IPS-18c (cell line): ENCODE measurements around the gene ARVCF.

Experiments used
- H3K4me3 ChIP-seq: 2 replicates; pipeline ENCODE4 v1.7.0; 2013; ENCODE audit warnings: low read depth, mild to moderate bottlenecking, low read length, moderate library complexity; ENCODE audit not compliant: insufficient read depth
- H3K9me3 ChIP-seq: one replicate; pipeline ENCODE4 v1.6.1; 2013; ENCODE audit warnings: mild to moderate bottlenecking, low read length, moderate library complexity; ENCODE audit not compliant: control insufficient read depth, insufficient read depth

ARVCF gene

DNA sequence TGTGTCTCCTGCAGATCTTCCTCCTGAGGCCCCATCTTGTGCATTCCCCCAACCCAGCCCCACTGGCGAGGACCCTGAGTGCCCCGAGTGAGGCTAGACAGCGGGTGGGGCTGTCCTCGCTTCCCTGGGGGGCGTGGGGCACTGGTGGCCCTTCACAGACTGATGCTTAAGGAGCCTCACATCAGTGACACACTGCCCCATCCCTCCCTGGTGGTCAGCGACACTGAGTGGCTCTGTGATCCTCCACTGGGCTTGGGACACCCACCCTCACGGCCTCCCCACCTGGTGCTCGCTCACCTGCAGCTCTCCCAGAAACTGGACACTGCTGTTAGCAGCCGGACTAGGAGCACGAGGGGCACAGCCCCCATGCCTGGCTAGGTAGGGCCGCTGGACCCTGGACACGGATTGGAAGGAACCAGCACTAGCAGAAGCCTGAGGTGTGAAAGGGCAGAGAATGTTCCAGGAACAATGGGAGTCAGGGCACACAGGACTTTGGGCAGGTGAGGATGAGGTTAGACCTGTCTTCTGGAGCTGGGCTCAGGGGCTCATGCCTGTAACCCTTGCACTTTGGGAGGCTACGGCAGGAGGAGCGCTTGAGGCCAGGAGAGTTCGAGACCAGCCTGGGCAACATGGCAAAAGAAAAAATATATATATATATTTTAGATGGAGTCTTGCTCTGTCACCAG is 51.8 kb downstream of the ARVCF start:
- H3K4me3 ChIP-seq, result no peak overlapping the region
- H3K9me3 ChIP-seq, result no peaks in the 10 kb centered on the region

DNA sequence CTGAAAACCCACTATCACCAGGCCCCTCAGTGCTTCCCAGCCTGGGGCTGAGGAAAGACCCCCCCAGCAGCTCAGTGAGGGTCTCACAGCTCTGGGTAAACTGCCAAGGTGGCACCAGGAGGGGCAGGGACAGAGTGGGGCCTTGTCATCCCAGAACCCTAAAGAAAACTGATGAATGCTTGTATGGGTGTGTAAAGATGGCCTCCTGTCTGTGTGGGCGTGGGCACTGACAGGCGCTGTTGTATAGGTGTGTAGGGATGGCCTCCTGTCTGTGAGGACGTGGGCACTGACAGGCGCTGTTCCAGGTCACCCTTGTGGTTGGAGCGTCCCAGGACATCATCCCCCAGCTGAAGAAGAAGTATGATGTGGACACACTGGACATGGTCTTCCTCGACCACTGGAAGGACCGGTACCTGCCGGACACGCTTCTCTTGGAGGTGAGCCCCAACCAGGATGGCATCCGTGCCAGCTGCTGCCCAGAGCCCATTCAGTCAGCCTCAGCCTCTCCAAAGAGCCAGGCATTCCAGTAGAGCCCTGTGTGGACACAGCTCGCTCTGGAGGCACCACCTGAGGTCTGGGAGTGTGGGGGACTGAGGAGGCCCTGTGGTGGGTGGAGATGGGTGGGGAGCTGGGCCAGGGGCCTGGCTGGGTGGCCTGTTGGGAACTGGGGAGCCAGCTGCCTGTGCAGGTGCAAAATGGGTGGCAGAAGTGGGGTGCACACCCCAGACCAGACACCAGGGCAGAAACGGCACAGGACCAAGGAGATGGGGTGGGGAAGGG is 52.6 kb downstream of the ARVCF start:
- Histone ChIP-seq H3K9me3 (no peaks in the 10 kb centered on the region), H3K4me3 (no peak overlapping the region)

DNA sequence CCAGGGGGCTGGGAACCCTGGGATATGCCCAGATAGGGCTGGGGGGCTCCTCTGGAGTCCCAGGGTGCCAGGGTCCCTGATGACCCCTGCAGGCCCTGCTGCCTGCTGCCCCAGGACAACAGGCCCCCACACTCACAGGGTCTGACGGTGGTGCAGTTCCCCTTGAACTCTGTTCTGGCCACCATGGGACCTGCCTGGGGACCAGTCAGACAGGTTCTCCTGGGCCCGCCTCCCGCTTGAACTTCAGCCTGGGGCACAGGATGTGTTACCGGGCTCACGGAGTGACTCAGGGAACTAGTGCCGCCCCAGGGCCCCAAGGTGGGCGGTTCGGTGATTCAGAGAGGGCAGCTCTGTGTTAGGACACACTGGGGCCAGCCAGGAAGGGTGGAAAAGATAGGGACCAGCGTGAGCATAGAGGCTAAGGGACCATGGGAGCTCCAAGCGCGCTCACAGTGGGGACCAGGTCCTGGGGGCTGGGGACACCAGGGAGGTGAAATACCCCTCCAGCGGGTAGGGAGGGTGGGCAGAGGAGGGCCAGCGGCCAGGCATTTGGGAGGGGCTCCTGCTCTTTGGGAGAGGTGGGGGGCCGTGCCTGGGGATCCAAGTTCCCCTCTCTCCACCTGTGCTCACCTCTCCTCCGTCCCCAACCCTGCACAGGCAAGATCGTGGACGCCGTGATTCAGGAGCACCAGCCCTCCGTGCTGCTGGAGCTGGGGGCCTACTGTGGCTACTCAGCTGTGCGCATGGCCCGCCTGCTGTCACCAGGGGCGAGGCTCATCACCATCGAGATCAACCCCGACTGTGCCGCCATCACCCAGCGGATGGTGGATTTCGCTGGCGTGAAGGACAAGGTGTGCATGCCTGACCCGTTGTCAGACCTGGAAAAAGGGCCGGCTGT is 53.5 kb downstream of the ARVCF start:
- H3K4me3 ChIP-seq, result no peak overlapping the region
- no peaks in the 10 kb centered on the region for H3K9me3 ChIP-seq

DNA sequence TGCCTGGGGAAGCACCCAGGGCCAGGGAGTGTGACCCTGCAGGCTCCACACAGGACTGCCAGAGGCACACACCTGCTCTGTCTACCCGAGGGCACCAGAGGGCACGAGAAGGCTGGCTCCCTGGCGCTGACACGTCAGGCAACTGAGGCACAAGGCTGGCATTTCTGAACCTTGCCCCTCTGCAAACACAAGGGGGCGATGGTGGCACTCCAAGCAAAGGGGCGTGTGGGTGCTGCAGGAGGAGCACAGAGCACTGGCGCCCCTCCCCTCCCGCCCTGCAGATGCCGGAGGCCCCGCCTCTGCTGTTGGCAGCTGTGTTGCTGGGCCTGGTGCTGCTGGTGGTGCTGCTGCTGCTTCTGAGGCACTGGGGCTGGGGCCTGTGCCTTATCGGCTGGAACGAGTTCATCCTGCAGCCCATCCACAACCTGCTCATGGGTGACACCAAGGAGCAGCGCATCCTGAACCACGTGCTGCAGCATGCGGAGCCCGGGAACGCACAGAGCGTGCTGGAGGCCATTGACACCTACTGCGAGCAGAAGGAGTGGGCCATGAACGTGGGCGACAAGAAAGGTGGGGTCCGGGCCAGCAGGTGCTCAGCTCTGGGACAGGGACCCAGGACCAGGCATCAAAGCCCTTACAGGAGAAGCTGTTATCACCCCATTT is 54.2 kb downstream of the ARVCF start:
- no peak overlapping the region for H3K4me3 ChIP-seq
- H3K9me3 ChIP-seq, result no peaks in the 10 kb centered on the region

DNA sequence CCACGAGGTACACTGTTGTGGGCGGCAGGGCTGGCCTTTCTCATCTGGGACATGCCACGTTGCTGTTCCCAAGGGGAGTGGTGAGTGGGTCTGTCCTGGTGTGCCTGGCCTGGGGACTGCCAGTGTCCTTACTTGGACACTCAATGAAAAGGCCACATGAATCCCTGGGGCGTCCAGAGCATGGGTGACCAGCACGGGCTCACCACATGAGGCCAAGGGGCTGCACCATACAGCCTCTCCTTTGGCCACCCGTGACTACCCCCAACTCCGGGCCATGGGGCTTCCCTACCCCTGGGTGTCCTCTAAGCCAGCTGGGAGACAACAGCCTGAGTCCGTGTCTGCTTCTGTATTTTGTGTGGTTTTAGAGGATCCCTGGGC is 54.8 kb downstream of the ARVCF start:
- no peak overlapping the region for H3K4me3 ChIP-seq

DNA sequence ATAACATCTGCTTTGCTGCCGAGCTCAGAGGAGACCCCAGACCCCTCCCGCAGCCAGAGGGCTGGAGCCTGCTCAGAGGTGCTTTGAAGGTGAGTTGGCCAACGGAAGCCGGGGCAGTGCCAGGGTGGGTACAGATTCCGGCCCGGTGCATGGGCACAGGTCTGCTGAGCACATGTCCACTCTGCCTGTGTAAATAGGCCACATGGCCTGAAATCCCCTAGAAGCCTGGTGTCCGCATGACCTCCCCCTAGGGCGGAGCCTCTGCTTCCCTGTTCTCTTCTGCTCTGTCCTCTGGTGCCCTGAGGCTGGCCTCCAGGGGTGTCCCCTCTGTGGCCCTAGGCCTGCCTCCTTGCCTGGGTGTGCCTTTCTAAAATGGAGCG is 55.4 kb downstream of the ARVCF start:
- Histone ChIP-seq H3K4me3 (no peak overlapping the region), H3K9me3 (no peaks in the 10 kb centered on the region)

More for the DNA sequence above, 54.8 kb downstream of the ARVCF start:
- H3K9me3 ChIP-seq, result no peaks in the 10 kb centered on the region

DNA sequence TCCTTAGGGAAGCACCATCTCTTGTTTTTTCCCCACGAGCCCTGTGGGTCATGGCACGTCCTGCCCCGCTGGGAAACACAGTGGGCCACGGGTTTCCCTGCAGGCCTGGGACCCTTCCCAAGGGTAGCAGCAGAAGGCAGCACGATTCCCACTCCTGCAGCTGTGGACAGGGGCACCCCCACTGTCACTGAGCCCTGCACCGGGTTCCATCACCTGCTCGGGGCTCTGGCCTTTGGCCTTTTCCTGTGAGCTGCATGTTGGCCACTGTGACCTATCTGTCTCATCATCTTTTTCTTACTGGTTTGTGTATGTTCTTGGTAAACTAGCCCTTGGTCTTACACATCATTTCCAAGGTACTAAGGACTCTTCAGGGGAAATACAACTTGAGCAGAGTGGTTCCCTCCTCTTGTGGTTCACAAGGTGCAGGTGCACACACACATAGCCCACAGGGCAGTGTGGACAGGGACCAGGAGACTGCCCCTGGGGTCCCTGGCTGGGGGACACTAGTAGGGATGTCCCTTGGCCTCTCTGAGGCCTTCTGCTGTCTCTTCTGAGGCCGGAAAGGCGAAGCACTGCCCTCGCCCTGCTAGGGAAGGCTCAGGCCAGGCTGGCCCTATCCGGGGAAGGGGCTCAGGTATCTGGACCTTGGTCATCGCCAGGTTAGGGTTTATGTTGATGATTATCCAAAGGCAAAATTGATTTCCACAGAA is 56.0 kb downstream of the ARVCF start:
- no peak overlapping the region for H3K4me3 ChIP-seq
- H3K9me3 ChIP-seq, result no peaks in the 10 kb centered on the region

DNA sequence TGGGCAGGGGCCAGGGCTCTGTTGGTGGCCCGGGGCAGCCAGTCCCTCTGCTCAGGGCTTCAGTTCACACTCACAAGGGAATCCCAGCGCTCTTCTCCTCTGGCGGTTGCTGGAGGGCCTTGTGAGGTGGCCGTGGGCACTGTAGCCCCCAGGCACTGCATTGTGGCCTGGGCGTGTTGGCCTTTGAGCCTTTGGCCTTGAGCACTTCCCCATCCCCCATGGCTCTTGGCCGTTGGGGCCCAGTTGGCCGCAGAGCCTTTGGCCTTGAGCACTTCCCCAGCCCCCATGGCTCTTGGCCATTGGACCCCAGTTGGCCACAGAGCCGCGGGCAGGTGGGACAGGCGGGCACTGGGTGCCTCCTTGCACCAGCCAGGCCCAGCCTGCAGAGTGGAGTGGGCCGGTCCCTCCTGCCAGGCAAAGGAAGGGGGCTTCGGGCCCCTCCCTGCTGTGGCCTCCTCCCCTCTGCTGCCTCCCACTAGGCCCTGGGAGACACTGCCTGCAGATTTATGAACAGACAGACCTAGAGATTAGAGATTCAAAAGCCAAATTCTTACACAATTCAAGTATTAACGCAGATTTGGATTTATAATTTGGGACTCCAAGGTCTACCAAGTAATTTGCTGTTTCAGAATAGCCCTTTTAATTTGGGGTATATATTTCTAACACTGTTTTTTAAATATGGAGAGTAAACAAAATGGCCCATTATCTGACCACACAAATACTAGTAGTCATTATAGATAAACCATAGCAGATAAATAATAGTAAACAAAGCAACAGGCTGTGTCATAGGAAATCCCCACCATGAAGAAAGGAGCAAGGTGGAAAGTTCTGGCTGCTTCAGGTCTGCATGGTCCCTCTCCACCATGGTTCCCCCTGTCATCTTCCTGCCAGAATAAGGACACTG is 56.8 kb downstream of the ARVCF start:
- H3K4me3 ChIP-seq, result no peak overlapping the region
- H3K9me3 ChIP-seq, result no peaks in the 10 kb centered on the region

DNA sequence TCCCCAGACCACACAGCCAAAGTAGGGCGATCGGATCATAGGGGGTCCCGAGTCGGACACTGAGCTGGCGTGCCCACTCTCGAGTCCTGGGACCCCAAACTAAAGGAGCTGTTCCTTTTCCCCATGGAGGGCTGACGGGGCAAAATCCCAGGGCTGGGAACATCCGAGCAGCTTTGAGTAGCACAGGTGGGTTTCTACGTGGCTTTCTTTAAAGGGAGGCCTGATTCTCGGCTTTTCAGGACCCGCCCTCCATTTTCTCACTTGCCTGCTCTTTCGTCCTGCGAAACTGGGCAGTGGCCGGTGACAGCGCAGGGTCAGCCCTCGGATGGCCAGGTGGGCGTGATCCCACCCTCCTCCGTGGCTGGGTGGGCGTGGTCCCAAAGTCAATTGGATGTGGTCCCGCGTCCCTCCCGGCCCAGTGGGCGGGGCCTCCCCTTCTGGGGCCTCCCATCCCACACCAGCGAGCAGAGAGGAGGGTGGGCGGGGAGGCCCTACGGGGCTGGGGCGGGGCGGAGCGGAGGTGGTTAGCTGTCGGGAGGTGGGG is 57.5 kb downstream of the ARVCF start:
- H3K4me3 ChIP-seq, result peak overlapping the region; percentile 47
- no peaks in the 10 kb centered on the region for H3K9me3 ChIP-seq

DNA sequence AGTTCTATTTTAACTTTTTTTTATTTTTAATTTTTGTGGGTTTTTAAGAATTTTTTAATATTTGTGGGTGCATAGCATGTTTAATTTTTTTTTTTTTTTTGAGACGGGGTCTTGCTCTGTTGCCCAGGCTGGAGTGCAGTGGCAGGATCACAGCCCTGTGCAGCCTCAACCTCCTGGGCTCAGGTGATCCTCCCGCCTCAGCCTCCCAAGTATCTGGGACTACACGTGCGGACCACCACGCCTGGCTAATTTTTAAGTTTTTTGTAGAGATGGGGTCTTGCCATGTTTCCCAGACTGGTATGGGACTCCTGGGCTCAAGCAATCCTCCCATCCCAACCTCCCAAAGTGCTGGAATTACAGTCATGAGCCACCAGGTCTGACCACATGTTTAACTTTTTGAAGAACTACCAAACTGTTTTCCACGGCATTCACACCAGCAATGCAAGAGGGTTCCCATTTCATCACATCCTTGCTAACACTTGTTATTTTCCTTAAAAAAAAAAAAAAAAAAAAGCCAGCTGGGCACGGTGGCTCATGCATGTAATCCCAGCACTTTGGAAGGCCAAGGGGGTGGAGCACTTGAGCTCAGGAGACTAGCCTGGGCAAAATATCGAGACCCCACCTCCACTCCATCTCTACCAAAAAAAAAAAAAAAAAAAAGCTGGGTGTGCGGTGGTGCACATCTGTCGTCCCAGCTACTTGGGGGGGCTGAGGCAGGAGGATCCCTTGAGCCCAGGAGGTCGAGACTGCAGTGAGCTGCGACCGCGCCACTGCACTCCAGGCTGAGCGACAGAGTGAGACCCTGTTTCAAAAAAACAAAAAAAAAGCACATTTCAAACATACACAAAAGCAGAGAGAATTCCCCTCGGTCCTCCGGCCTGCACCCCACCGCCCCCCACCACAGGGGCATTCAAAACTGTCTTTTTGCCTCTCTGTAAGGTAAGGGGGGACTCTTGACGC is 58.3 kb downstream of the ARVCF start:
- Histone ChIP-seq H3K4me3 (peak overlapping the region; percentile 47), H3K9me3 (no peaks in the 10 kb centered on the region)

DNA sequence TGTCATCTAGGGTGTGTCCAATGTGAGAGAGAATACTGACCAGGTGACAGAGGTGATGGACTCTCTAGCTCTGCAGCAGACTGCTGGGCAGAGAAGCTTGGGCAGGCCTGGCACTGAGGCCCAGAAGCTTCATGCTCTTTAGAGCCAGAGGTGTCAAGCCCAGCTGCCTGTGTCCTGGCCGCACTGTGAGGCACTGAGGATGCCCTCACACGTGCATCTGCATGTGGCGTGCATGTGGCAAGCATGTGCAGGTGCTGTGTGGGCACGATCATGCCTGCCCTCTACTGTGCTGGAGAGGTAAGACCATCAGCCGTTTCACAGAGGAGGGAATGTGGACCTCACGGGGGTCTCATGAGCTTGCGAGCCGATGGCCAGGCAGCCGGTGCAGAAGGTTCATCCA is 59.2 kb downstream of the ARVCF start:
- no peaks in the 10 kb centered on the region for H3K9me3 ChIP-seq

DNA sequence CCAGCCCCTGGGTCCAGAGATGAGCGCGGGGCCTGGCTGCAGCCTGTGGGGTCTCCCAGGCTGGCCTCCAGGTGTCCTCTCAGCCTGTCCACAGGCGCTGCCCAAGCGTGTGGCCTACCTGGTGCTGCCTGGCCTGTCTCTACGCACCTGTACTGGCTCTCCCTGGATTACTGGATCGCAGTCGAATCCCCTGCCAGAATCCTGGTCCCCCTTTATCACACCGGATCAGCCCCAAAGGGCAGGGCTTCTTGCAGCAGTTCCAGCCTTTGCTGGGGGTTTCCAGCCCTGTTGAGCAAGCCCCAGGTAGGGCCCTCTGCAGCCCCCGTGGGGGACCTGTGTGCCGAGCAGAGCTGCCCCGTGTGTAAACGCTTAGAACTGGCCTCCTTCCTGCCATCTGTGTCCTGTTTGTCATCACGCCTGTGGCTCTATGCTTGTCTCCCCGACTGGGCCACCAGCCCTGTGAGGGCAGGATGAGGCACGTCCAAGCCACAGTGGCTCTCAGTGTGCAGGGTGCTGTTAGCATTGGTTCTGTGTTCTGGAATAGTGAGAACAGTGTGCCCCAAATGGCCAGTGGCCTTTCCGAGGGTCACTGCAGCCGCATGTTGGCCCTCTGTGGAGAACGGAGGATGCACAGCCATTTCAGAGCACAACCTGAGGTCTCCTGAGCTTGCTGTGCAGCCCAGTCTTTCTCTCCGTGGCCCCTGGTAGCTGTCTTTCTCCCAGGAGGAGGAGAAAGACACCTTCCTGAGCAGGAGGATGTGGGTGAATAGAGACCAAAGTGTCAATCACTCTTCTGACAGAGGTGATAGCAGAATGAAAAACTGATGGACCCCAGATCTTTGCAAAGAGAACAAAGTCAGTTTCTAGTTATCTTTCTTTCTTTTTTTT is 61.1 kb downstream of the ARVCF start:
- no peaks in the 10 kb centered on the region for H3K9me3 ChIP-seq
- no peak overlapping the region for H3K4me3 ChIP-seq

More for the DNA sequence above, 59.2 kb downstream of the ARVCF start:
- H3K4me3 ChIP-seq, result no peak overlapping the region

DNA sequence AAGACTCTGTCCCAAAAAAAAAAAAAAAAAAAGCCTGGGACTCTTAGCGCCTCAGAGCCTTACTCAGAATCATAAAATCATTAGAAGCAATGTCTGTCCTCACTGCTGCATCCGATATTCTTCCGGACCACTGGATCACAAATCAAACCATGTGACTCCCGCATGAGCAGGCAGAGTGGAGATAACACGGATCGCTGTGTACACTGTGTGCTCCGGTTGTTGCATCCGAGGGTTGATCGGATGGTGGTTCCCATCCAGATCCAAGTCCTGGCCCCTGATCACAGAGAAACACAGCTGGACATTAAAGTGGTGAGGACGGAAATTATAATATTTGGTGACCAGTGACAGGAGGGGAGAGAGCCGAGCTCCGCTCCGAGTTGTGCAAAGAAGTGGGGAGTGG is 65.3 kb downstream of the ARVCF start:
- Histone ChIP-seq H3K9me3 (no peaks in the 10 kb centered on the region), H3K4me3 (no peak overlapping the region)
